NOMO-1 (cell line): Measurements from ENCODE around the gene SLC26A9.
A peak's percentile ranks its signal among the peaks of the same experiment; 100 is the strongest.

Source experiments
- DNase-seq, 2 experiments: peaks; one replicate each; lab custom pipeline; 2025; ENCODE audit not compliant: unreplicated experiment in 2 of 2; lab: John Stamatoyannopoulos, UW

SLC26A9 gene

DNA sequence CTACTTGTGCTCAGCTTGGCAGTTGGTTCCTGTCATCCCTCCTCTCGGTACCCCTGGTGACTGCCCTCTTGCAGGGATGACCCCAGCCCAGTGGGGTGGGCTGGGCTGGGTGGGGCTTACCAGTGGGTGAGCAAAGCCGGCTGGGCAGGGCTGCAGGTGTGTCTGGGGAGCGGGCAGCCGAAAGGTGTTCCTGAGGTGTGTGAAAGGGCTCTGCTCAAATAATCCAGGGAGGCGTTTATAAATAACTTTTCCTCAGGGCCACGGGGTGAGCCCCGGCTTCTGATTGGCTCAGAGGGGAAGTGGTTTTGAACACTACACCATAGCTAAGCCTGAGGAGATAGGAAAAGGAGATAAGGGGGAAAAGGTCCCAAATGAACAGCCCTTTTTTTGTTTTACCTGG is at the start of gene SLC26A9:
Gene SLC26A9, minus strand, starts transcription at position 212 of the 400 bp plus-strand sequence. CDS start 7,636 bp downstream, outside the sequence.
- DNase-seq, result no peak

DNA sequence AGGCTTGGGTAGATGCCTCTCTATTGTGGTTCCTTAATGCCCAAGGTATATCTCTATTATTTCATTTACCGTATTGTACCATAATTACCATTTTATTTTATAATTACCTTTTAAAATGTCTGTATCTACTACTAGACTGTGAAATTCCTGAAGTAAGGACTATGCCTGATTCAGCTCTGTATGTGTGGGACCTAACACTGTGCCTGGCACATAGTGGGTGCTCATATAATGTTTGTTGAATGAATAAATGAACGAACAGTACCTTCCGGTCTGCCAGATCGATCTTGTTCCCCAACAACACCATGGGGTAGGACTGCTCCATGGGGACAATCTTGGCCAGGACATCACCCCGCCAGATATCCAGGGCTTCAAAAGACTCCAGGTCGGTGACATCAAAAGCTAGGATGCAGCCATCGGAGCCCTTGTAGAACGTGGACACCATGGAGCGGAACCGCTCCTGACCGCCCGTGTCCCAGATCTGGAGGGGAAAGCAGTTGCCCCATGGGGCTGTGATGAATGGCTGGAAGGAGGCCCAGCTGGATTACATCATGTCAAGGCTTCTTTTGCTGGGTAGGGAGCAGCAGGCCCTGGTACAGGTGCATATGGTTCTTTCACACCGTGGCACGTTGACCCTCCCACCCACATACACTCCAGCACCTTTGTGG is 49.1 kb upstream of the SLC26A9 start:
- no peak for DNase-seq

DNA sequence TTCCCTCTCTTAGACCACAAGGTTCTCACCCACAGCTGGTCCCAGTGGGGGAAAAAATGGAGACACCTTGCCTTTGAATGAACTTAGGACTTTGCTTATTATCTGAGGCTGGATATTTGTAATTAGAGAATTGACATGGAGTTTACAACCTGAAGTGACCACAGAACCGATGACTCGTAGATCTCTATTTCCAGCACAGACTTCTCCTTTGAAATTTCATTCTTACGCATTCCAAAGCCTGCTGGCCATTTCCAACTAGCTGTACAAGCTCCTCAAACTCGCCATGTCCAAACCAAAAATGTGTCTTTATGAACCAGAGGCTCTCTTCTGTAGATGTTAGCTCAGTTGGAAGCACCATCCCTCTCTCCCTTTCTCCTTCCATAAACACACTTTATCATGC is 48.0 kb upstream of the SLC26A9 start:
- no peak for DNase-seq

GRCh38 chr1:205990226-205990625 is 47.0 kb upstream of the SLC26A9 start:
- DNase-seq, result no peak

- no peak for DNase-seq
Measured at GRCh38 chr1:205989786-205990185, 46.5 kb upstream of the SLC26A9 start.

- no peak for DNase-seq
Measured at GRCh38 chr1:205988585-205988995, 45.3 kb upstream of the SLC26A9 start.

- DNase-seq, result no peak
Measured at GRCh38 chr1:205986861-205987260, 43.6 kb upstream of the SLC26A9 start.

DNA sequence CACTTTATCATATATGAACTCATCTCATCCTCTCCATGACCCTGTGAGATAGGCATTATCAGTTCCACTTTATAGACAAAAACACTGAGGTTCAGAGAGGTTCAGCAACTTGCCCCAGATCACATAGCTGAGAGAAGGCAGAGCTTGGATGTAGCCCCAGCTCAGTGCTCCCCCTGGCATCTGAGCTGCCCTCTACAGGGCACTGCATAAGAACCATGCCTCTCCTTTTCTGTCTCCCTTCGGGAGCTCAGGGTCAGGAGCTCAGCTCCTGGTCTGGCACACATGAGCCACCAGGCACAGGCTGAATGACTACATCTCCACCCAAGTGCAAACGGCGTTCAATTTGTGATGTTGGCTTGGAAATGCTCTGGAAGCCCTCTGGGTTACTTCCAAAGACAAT is 43.0 kb upstream of the SLC26A9 start:
- no peak for DNase-seq

- DNase-seq, result no peak
Measured at GRCh38 chr1:205985330-205986005, 42.2 kb upstream of the SLC26A9 start.

- peak; percentile 14 to 19 for DNase-seq
Measured at GRCh38 chr1:205983925-205984725, 40.9 kb upstream of the SLC26A9 start.

GRCh38 chr1:205981257-205981656 is 38.0 kb upstream of the SLC26A9 start:
- DNase-seq, result no peak

- no peak for DNase-seq
Measured at GRCh38 chr1:205980237-205980870, 37.1 kb upstream of the SLC26A9 start.

DNA sequence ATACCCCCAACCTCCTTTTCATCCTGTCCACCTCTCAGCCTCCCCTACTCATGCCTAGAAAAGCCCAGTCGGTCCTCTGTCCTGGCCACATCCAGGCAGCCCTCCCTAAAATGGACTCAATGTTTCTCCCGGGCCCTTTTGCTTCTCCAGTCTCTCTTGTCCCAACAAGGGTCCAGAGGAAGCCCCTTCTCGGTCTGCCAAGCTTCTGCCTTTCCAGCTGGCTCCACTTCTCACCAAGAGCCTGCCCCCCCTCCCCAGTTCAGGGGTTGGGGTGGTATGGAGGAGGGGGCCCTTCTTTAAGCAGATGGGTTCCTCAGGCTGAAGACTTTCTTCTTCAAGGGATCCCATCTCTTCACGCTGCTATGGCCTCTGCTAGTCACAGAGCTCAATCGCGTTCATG is 36.0 kb upstream of the SLC26A9 start:
- DNase-seq, result no peak

GRCh38 chr1:205978676-205979075 is 35.4 kb upstream of the SLC26A9 start:
- no peak for DNase-seq

- peak; percentile 59 to 76 for DNase-seq
Measured at GRCh38 chr1:205977402-205978014, 34.3 kb upstream of the SLC26A9 start.

DNA sequence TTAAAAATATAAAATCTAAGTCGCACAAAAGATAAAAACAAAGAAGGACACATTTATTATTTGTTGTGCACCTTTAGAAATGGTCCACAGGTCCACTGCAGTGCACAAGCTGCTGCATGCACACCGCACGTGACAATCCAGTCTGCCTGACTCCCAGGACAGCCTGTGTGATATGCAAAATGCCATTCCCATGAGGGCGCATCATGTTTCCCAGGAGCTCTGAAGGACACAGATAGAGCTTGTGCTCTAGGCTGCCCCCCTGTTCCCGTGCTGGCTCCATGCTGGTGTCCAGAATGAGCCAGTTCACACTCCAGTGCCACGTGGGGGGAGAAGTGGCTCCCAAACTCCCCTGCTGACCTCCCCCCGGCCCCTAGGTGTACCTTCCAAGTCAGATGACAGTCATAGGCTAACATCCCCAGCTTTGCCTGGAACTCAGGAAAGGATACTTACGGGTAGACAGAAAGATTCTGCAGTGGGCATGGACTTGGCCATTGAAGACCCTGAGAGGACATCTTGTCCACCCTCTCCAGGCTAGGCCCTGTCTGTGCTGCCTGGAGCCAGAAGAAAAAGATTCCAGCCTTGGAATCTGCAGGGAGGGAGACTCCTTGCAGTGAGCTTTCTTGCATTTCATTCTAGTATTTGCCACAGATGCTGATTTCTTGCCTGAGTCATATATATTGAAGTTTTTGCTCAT is 33.6 kb upstream of the SLC26A9 start:
- no peak for DNase-seq

GRCh38 chr1:205976036-205976435 is 32.8 kb upstream of the SLC26A9 start:
- DNase-seq, result no peak

- DNase-seq, result no peak
Measured at GRCh38 chr1:205975387-205975998, 32.2 kb upstream of the SLC26A9 start.

GRCh38 chr1:205974712-205975111 is 31.5 kb upstream of the SLC26A9 start:
- DNase-seq, result no peak
